ENCODE data around the gene DHX58. TPM values are rescaled to one million over a fixed set of nuclear protein-coding genes. Genes with fewer than 3 reads are reported as not detected.

Gene DHX58
- total and polyA plus RNA-seq, 10 of the 15 experiments (the other 5 are each of a cell fraction or from before 2014, with no cell fraction given) = 3.5 to 69.8 (median 16.4) TPM

DNA sequence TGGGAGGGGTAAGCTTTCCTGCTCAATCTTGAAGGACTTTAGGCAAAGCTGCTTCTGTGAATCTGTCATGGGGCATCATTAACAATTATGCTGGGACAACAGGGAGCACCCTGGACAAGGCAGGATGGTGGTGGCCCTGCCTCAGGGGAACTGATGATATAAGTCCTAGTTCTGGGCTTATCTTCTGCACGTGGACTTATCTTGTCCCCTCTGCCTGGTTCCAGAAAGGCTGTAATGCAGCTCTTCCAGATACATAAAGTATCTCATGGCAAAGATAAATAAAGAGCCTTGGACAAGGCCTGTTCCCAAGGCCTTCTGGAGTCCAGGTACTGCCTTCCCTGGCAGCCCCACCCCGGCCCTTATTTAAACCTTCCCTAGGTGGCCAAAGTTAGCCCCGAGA is 8.2 kb downstream of the DHX58 start:
- FAIRE-seq = no peak
- Histone ChIP-seq H3K4me1 (ENCODE audit: control insufficient read depth, insufficient read depth, low read length) (peaks cover 2% of the 10 kb centered on the region; the same call in 1 of the 2 replicates), H3K4me2 (ENCODE audit: control insufficient read depth, insufficient read depth) (no peak overlapping the region), H3K27ac (ENCODE audit: control insufficient read depth, insufficient read depth) (no peak overlapping the region), H3K27me3 (replicated peaks in 1 of 2; ENCODE audit: control insufficient read depth in 2 of 2, insufficient read depth in 2 of 2, low read length in 1 of 2) (no peaks in the 10 kb centered on the region), H3K36me3 (ENCODE audit: control insufficient read depth in 2 of 2, insufficient read depth in 2 of 2, low read length in 1 of 2) (peaks cover 0 to 2% of the 10 kb centered on the region in 2 experiments; a peak in 1 of 4 replicates), H3K9me3 (replicated peaks; ENCODE audit: control insufficient read depth, insufficient read depth, low read length) (no peaks in the 10 kb centered on the region), H3K79me2 (ENCODE audit: control insufficient read depth, insufficient read depth, low read length) (no peaks in the 10 kb centered on the region), H3K4me3 (no peak overlapping the region), H2AFZ (ENCODE audit: control insufficient read depth, low read depth, low read length) (no peak overlapping the region), H3K9ac (ENCODE audit: control insufficient read depth, insufficient read depth, low read length) (no peak overlapping the region), H4K20me1 (ENCODE audit: control insufficient read depth, insufficient read depth) (no peaks in the 10 kb centered on the region)
- 85% methylated on average over 3 of the region's 3 CpGs for WGBS (ENCODE audit: insufficient coverage, insufficient replicate concordance, low lambda C conversion rate, missing lambda C conversion rate)
- no peak for ATAC-seq
- RAD21 ChIA-PET (ENCODE audit: unreplicated experiment) = no interaction called here
- BruUV-seq (replicated peaks) = no TSS peak
- in situ Hi-C loops (cut with MboI) = no loop called here
- intact Hi-C loops (cut with micrococcal nuclease; ENCODE audit: unreplicated experiment) = loop anchor here (5.0 kb wide), 2 partner anchors 37 to 77 kb away; no protein-coding TSS in a partner anchor
- CTCF ChIA-PET = interaction anchor here (0.6 to 1.7 kb wide), 6 partner anchors 73 to 158 kb away, joined by 3 to 8 read pairs (median 4); partner anchors contain the start of gene NKIRAS2
- SMC1A ChIA-PET (ENCODE audit: uncharacterized antibody, unreplicated experiment) = interaction anchor here (1.8 kb wide), 1 partner anchor 79 kb away, joined by 4 read pairs; no protein-coding TSS in a partner anchor
- POLR2A ChIA-PET = no interaction called here
- DNase-seq (ENCODE audit: low read depth, low spot score) = no peak
- TF ChIP-seq STAT1 (conservative IDR thresholded peaks at IDR 0.05) = no peak
- TF ChIP-seq MEF2B (IDR thresholded peaks at IDR 0.05; ENCODE audit: partially characterized antibody, poor library complexity, severe bottlenecking) = no peak
- TF ChIP-seq, protein P1, sequence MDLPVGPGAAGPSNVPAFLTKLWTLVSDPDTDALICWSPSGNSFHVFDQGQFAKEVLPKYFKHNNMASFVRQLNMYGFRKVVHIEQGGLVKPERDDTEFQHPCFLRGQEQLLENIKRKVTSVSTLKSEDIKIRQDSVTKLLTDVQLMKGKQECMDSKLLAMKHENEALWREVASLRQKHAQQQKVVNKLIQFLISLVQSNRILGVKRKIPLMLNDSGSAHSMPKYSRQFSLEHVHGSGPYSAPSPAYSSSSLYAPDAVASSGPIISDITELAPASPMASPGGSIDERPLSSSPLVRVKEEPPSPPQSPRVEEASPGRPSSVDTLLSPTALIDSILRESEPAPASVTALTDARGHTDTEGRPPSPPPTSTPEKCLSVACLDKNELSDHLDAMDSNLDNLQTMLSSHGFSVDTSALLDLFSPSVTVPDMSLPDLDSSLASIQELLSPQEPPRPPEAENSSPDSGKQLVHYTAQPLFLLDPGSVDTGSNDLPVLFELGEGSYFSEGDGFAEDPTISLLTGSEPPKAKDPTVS (IDR thresholded peaks at IDR 0.05; ENCODE audit: low read depth, low read length) = no peak
